ENCODE measurements around the gene AUTS2.

AUTS2 gene

DNA sequence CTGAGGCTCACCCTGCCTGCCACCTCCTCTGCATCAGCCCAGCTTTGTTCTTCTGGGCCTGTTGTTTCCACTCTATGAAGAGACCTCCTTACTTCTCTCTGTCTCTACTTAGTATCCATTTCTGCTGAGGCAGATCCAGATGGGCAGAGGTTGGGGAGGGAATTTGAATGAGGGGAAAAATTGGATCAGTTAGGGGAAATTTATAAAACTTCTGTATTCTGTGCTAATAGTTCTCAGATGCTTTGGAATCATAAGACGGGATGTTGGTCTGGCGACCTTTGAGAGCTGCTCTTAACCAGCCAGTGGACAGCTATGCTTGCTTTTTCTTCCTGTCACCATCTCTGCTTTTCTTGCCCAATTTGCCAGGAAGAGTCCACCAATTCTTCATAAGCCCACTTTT, 55.5 kb downstream of the AUTS2 start:
- H3K4me3 ChIP-seq (ENCODE audit: low read length in 2 of 2) = no peak overlapping the region
- H3K9me3 ChIP-seq (ENCODE audit: control insufficient read depth in 2 of 2, low read length in 2 of 2) = no peaks in the 10 kb centered on the region
- H3K36me3 ChIP-seq (ENCODE audit: control insufficient read depth in 2 of 2, insufficient read depth in 2 of 2, low read length in 2 of 2) = no peaks in the 10 kb centered on the region
- H3K4me1 ChIP-seq (ENCODE audit: control insufficient read depth in 2 of 2, insufficient read depth in 2 of 2, low read length in 2 of 2) = no peaks in the 10 kb centered on the region
- no peak overlapping the region for H3K9ac ChIP-seq (ENCODE audit: low read depth in 1 of 2, low read length in 2 of 2)
- H3K27ac ChIP-seq (ENCODE audit: low read depth in 2 of 2, low read length in 2 of 2) = no peak overlapping the region
- no peaks in the 10 kb centered on the region for H3K27me3 ChIP-seq (ENCODE audit: control insufficient read depth in 2 of 2, insufficient read depth in 2 of 2, low read length in 2 of 2)

DNA sequence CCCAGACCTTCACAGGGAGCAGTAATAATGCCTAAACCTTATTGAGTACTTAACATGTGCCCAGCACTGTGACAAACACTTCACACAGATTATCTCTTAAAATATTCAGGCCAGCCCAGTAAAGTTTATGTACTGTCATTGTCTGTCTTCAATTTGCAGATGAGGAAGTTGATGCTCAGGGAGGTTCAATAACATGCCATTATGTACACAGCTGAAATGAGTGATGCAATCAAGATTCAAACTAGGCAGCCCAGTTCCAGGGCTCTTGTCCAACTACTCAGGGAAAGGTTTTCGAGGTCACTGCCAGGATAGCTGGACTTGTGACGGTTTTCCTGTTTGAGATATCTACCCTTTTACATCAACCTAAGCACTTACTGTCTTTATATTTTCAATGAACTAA, 56.1 kb downstream of the AUTS2 start:
- Histone ChIP-seq H3K9ac (ENCODE audit: low read depth in 1 of 2, low read length in 2 of 2) (no peak overlapping the region), H3K4me3 (ENCODE audit: low read length in 2 of 2) (no peak overlapping the region), H3K9me3 (ENCODE audit: control insufficient read depth in 2 of 2, low read length in 2 of 2) (no peaks in the 10 kb centered on the region), H3K27me3 (ENCODE audit: control insufficient read depth in 2 of 2, insufficient read depth in 2 of 2, low read length in 2 of 2) (no peaks in the 10 kb centered on the region), H3K27ac (ENCODE audit: low read depth in 2 of 2, low read length in 2 of 2) (no peak overlapping the region), H3K4me1 (ENCODE audit: control insufficient read depth in 2 of 2, insufficient read depth in 2 of 2, low read length in 2 of 2) (no peaks in the 10 kb centered on the region), H3K36me3 (ENCODE audit: control insufficient read depth in 2 of 2, insufficient read depth in 2 of 2, low read length in 2 of 2) (no peaks in the 10 kb centered on the region)

DNA sequence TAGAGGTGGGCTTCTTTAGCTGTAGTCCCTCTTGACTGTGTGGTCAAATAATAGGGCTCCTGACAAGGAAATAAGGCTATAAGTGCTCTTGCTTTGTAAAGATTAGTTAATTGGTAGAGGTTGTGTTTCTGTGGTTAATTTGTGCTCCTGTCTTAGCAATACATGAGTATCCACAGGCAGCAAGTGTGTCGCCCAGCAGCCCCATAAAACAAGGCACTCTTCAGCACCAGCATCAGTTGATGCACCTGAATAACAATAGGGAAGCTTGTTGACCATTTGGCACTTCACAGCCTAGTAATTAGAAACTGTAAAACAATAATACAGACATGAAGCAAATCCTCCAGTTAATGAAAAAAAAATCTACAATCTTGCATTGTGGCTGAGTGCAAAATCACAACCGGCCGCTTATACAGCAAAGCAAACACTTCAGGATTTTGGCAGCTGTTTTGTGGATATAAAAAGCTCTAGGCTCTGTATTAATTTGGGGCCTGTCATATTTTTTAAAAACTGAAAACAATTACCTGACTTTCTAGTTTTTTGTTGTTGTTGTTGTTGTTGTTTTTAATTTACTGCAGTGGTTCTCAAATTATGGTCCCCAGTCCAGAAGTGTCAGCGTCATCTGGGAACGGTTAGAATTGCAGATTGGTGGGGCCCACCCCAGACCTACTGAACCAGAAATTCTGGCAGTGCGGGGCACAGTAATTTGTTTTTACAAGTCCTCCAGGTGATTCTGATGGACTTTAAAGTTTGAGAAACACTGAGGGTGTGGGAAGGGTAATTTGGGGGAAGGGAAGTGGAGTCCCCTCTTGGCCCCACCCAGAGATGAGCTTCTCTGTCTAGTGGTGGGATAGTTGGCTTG, 56.8 kb downstream of the AUTS2 start:
- H3K27ac ChIP-seq (ENCODE audit: low read depth in 2 of 2, low read length in 2 of 2) = no peak overlapping the region
- no peaks in the 10 kb centered on the region for H3K4me1 ChIP-seq (ENCODE audit: control insufficient read depth in 2 of 2, insufficient read depth in 2 of 2, low read length in 2 of 2)
- H3K36me3 ChIP-seq (ENCODE audit: control insufficient read depth in 2 of 2, insufficient read depth in 2 of 2, low read length in 2 of 2) = no peaks in the 10 kb centered on the region
- no peaks in the 10 kb centered on the region for H3K9me3 ChIP-seq (ENCODE audit: control insufficient read depth in 2 of 2, low read length in 2 of 2)
- H3K4me3 ChIP-seq (ENCODE audit: low read length in 2 of 2) = no peak overlapping the region
- H3K9ac ChIP-seq (ENCODE audit: low read depth in 1 of 2, low read length in 2 of 2) = no peak overlapping the region
- H3K27me3 ChIP-seq (ENCODE audit: control insufficient read depth in 2 of 2, insufficient read depth in 2 of 2, low read length in 2 of 2) = no peaks in the 10 kb centered on the region

DNA sequence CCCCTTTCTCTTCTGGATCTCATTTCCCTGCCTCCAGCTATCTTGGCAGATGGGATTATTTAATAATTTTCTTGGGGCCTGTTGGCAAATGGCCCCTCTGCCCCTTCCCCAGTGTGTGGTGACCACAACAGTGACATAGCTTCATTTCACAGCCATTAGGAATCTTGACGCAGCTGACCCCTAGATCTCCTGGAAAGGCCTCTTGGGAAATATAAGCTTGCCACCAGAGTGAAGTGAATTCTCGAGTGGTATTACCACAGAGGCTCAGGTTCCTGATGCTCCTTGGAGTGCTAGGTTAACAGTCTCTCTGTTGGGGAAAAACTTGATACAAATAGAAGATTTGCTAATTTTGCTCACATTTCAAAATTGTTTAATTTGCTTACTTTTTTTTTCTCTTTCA, 57.8 kb downstream of the AUTS2 start:
- Histone ChIP-seq H3K9ac (ENCODE audit: low read depth in 1 of 2, low read length in 2 of 2) (no peak overlapping the region), H3K27ac (ENCODE audit: low read depth in 2 of 2, low read length in 2 of 2) (no peak overlapping the region), H3K27me3 (ENCODE audit: control insufficient read depth in 2 of 2, insufficient read depth in 2 of 2, low read length in 2 of 2) (no peaks in the 10 kb centered on the region), H3K4me3 (ENCODE audit: low read length in 2 of 2) (no peak overlapping the region), H3K36me3 (ENCODE audit: control insufficient read depth in 2 of 2, insufficient read depth in 2 of 2, low read length in 2 of 2) (no peaks in the 10 kb centered on the region), H3K9me3 (ENCODE audit: control insufficient read depth in 2 of 2, low read length in 2 of 2) (no peaks in the 10 kb centered on the region), H3K4me1 (ENCODE audit: control insufficient read depth in 2 of 2, insufficient read depth in 2 of 2, low read length in 2 of 2) (no peaks in the 10 kb centered on the region)

DNA sequence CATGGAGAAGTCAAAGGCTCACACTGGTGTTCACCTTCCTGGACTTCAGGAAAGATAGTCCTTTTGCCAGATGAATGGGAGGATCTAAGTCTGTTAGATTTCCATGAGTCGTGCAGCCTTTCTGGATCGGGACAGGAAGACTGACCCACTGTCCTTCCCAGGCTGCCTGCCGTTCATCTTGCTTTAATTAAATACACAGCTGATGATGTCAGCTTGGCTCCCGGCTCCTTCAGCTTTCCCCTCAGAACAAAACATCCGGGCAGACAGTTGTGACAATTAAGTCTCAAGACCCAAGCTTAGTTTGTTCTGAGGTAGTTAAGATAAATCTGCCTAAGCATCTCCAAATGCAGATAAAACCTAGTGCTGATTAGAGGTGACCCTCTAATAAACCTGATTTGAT, 58.6 kb downstream of the AUTS2 start:
- no peaks in the 10 kb centered on the region for H3K36me3 ChIP-seq (ENCODE audit: control insufficient read depth in 2 of 2, insufficient read depth in 2 of 2, low read length in 2 of 2)
- H3K27ac ChIP-seq (ENCODE audit: low read depth in 2 of 2, low read length in 2 of 2) = no peak overlapping the region
- no peaks in the 10 kb centered on the region for H3K4me1 ChIP-seq (ENCODE audit: control insufficient read depth in 2 of 2, insufficient read depth in 2 of 2, low read length in 2 of 2)
- H3K27me3 ChIP-seq (ENCODE audit: control insufficient read depth in 2 of 2, insufficient read depth in 2 of 2, low read length in 2 of 2) = no peaks in the 10 kb centered on the region
- H3K4me3 ChIP-seq (ENCODE audit: low read length in 2 of 2) = no peak overlapping the region
- no peaks in the 10 kb centered on the region for H3K9me3 ChIP-seq (ENCODE audit: control insufficient read depth in 2 of 2, low read length in 2 of 2)
- no peak overlapping the region for H3K9ac ChIP-seq (ENCODE audit: low read depth in 1 of 2, low read length in 2 of 2)

DNA sequence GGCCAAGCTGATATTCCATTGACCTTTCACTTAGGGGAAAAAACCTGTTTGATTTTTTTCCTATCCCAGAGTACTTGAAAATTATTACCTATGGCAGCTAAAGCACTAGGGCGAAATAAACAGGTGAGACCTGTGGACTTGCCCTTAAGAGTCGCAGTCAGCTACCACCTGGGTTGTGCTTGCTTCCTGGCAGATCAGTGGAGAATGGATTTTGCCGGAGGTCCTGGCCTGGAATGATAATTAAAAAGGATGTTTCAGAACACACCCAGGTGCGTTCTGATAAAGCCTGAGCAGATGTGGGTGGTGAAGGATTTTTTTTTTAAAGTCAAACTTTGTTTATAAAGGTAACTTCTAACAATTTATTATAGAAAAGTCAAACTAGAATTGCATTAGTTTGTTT, 59.1 kb downstream of the AUTS2 start:
- H3K9me3 ChIP-seq (ENCODE audit: control insufficient read depth in 2 of 2, low read length in 2 of 2) = no peaks in the 10 kb centered on the region
- H3K4me1 ChIP-seq (ENCODE audit: control insufficient read depth in 2 of 2, insufficient read depth in 2 of 2, low read length in 2 of 2) = no peaks in the 10 kb centered on the region
- no peaks in the 10 kb centered on the region for H3K36me3 ChIP-seq (ENCODE audit: control insufficient read depth in 2 of 2, insufficient read depth in 2 of 2, low read length in 2 of 2)
- no peak overlapping the region for H3K4me3 ChIP-seq (ENCODE audit: low read length in 2 of 2)
- H3K27ac ChIP-seq (ENCODE audit: low read depth in 2 of 2, low read length in 2 of 2) = no peak overlapping the region
- H3K27me3 ChIP-seq (ENCODE audit: control insufficient read depth in 2 of 2, insufficient read depth in 2 of 2, low read length in 2 of 2) = no peaks in the 10 kb centered on the region
- H3K9ac ChIP-seq (ENCODE audit: low read depth in 1 of 2, low read length in 2 of 2) = no peak overlapping the region

DNA sequence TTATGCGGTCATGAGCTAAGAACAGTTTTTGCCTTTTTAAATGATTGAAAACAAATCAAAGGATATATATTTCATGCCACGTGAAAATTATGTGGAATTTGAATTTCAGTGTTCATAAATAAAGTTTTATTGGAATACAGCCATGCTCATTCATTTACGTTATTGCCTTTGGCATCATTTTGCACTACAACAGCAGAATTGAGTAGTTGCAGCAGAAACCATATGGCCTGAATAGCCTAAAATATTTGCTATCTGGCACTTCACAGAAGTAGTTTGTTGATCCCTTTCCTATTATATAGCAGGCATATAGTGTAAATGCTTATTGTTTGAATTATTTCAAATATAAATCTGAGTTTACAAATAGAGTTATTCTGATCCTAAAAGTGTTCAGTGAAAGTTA, 59.7 kb downstream of the AUTS2 start:
- H3K4me3 ChIP-seq (ENCODE audit: low read length in 2 of 2) = no peak overlapping the region
- no peaks in the 10 kb centered on the region for H3K9me3 ChIP-seq (ENCODE audit: control insufficient read depth in 2 of 2, low read length in 2 of 2)
- no peak overlapping the region for H3K27ac ChIP-seq (ENCODE audit: low read depth in 2 of 2, low read length in 2 of 2)
- no peaks in the 10 kb centered on the region for H3K36me3 ChIP-seq (ENCODE audit: control insufficient read depth in 2 of 2, insufficient read depth in 2 of 2, low read length in 2 of 2)
- no peak overlapping the region for H3K9ac ChIP-seq (ENCODE audit: low read depth in 1 of 2, low read length in 2 of 2)
- no peaks in the 10 kb centered on the region for H3K4me1 ChIP-seq (ENCODE audit: control insufficient read depth in 2 of 2, insufficient read depth in 2 of 2, low read length in 2 of 2)
- H3K27me3 ChIP-seq (ENCODE audit: control insufficient read depth in 2 of 2, insufficient read depth in 2 of 2, low read length in 2 of 2) = no peaks in the 10 kb centered on the region

DNA sequence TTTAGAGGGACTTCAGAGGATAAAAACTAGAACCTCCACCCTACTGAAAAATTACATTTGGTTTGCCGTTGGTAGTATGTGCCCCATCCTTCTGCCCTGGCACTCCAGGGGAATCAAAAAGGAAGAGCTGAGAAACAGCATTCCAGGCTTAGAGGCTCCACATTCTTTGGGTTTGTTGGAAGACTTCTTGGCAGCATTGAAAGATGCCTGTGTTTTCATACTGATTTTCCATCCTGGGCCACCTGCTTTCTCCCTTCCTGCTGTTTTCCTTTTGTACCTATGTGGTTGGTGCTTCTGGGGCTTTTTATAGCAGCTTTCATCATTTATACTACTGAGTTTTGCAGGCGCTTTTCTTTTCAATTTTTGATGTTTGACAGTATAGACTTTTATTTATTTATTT, 61.7 kb downstream of the AUTS2 start:
- Histone ChIP-seq H3K36me3 (ENCODE audit: control insufficient read depth in 2 of 2, insufficient read depth in 2 of 2, low read length in 2 of 2) (no peaks in the 10 kb centered on the region), H3K4me3 (ENCODE audit: low read length in 2 of 2) (no peak overlapping the region), H3K4me1 (ENCODE audit: control insufficient read depth in 2 of 2, insufficient read depth in 2 of 2, low read length in 2 of 2) (no peaks in the 10 kb centered on the region), H3K27me3 (ENCODE audit: control insufficient read depth in 2 of 2, insufficient read depth in 2 of 2, low read length in 2 of 2) (no peaks in the 10 kb centered on the region), H3K27ac (ENCODE audit: low read depth in 2 of 2, low read length in 2 of 2) (no peak overlapping the region), H3K9me3 (ENCODE audit: control insufficient read depth in 2 of 2, low read length in 2 of 2) (no peaks in the 10 kb centered on the region), H3K9ac (ENCODE audit: low read depth in 1 of 2, low read length in 2 of 2) (no peak overlapping the region)

DNA sequence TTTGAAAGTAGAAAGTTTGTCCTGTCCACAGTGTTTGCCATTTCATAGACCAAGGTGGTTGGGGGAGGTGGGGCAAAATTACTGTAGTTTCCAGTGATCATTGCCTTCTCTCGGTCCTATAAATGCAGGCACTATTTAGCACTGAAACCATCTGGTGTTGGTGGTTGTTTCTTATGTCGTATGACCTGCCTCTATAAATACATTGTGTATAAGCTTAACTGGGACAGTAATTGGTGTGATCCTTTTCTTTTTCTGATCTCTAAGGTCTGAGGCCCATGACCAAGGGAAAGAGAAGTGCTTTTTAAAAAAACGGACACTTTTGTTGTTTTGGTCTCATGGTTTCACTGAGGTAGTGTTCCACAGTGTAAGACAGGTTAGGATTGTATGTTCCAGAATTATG, 63.1 kb downstream of the AUTS2 start:
- Histone ChIP-seq H3K27ac (ENCODE audit: low read depth in 2 of 2, low read length in 2 of 2) (no peak overlapping the region), H3K36me3 (ENCODE audit: control insufficient read depth in 2 of 2, insufficient read depth in 2 of 2, low read length in 2 of 2) (no peaks in the 10 kb centered on the region), H3K9ac (ENCODE audit: low read depth in 1 of 2, low read length in 2 of 2) (no peak overlapping the region), H3K9me3 (ENCODE audit: control insufficient read depth in 2 of 2, low read length in 2 of 2) (no peaks in the 10 kb centered on the region), H3K27me3 (ENCODE audit: control insufficient read depth in 2 of 2, insufficient read depth in 2 of 2, low read length in 2 of 2) (no peaks in the 10 kb centered on the region), H3K4me3 (ENCODE audit: low read length in 2 of 2) (no peak overlapping the region), H3K4me1 (ENCODE audit: control insufficient read depth in 2 of 2, insufficient read depth in 2 of 2, low read length in 2 of 2) (no peaks in the 10 kb centered on the region)

DNA sequence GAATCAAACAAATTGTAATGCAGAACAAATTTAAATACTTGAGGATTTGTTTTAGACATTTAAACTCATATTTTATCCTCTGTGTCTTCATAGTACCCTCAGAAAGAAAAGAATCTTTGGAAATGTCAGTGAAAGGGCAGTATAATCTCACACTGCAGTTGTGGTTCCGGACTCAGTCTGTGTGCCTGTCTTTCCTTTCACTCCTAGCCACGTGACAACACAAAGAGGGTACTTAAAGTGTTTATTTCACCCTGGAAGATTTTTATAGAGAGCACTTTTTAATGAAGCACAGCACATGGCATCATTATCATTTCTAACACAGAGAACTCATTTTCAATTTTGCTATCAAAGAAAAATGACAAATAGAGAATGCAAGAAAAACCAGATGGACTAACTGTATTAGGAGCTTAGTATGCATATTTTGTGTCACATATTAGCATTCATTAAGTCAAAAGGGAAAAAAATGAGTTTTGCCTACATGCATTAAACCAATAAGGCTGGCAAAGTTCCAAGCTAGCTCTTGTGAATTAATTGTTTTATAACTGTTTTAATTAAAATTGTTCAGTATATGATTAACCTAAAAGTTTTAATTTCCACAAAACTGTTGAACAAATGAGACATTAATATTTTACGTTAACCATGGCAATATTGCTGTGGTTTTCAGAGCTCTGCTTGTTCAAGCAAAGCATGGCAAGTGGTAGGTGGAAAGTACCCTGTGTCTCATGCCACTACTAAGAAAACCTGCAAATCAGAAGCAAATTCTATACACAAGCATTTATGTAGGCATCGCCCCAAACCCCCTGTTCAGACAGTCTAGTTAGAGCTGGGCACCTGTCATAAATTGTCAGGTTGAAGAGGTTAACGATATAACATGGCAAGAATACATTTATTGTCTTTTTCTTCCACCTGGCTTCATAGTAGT, 65.9 kb downstream of the AUTS2 start:
- Histone ChIP-seq H3K9ac (ENCODE audit: low read depth in 1 of 2, low read length in 2 of 2) (no peak overlapping the region), H3K4me1 (ENCODE audit: control insufficient read depth in 2 of 2, insufficient read depth in 2 of 2, low read length in 2 of 2) (no peaks in the 10 kb centered on the region)

More for the DNA sequence above, 65.9 kb downstream of the AUTS2 start:
- Histone ChIP-seq H3K27me3 (ENCODE audit: control insufficient read depth in 2 of 2, insufficient read depth in 2 of 2, low read length in 2 of 2) (no peaks in the 10 kb centered on the region), H3K27ac (ENCODE audit: low read depth in 2 of 2, low read length in 2 of 2) (no peak overlapping the region), H3K9me3 (ENCODE audit: control insufficient read depth in 2 of 2, low read length in 2 of 2) (no peaks in the 10 kb centered on the region), H3K4me3 (ENCODE audit: low read length in 2 of 2) (no peak overlapping the region), H3K36me3 (ENCODE audit: control insufficient read depth in 2 of 2, insufficient read depth in 2 of 2, low read length in 2 of 2) (no peaks in the 10 kb centered on the region)

All from mucosa of rectum (tissue), 2 donors.